ENCODE data around the gene TTC13. TPM values are rescaled to one million over a fixed set of nuclear protein-coding genes. Genes with fewer than 3 reads are reported as not detected.

TTC13 gene
- total RNA-seq, 4 donors from 2014 or later = 16.0 to 36.0 (median 22.7) TPM

DNA sequence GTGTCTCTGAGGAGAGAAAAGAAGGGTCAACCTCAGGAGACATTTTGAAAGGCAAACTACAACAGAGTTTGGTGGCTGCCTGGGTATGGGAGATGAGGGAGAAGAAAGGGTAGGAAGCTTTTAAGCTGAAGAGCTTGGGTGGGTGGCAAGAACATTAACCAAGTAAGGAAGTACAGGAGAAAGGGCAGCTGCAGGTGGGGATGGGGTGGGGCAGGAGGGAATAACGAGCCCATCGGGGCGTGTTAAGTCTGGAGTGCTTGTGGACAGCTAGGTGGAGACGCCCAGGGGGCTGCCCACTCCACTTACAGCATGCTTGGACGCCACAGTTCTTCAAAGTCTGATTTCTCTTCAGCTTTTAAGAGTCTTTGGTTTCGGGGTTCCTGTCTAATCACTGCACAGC lies 42.8 kb downstream of the TTC13 start:
- Histone ChIP-seq H3K27me3 (no peaks in the 10 kb centered on the region), H3K4me3 (no peak overlapping the region), H3K36me3 (peaks cover 0 to 11% of the 10 kb centered on the region in 2 donors), H3K4me1 (peaks cover 0 to 11% of the 10 kb centered on the region in 2 donors), H3K9me3 (no peaks in the 10 kb centered on the region), H3K27ac (no peak overlapping the region)
- ATAC-seq (no peak), DNase-seq (no peak)
- TF ChIP-seq, protein P1, sequence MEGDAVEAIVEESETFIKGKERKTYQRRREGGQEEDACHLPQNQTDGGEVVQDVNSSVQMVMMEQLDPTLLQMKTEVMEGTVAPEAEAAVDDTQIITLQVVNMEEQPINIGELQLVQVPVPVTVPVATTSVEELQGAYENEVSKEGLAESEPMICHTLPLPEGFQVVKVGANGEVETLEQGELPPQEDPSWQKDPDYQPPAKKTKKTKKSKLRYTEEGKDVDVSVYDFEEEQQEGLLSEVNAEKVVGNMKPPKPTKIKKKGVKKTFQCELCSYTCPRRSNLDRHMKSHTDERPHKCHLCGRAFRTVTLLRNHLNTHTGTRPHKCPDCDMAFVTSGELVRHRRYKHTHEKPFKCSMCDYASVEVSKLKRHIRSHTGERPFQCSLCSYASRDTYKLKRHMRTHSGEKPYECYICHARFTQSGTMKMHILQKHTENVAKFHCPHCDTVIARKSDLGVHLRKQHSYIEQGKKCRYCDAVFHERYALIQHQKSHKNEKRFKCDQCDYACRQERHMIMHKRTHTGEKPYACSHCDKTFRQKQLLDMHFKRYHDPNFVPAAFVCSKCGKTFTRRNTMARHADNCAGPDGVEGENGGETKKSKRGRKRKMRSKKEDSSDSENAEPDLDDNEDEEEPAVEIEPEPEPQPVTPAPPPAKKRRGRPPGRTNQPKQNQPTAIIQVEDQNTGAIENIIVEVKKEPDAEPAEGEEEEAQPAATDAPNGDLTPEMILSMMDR (IDR thresholded peaks at IDR 0.05 in 4 of 5, conservative IDR thresholded peaks at IDR 0.05 in 1 of 5) = no peak
- no peak for TF ChIP-seq POLR2A (IDR thresholded peaks at IDR 0.05)
- in situ Hi-C loops (cut with MboI; ENCODE audit: low sequenced_read_pairs in 4 of 4) = loop anchor here in 1 of 4 donors (25.0 kb wide), 1 partner anchor 276 kb away; no protein-coding TSS in a partner anchor
- intact Hi-C loops (cut with DNase I; ENCODE audit: low total_unique reads) = no loop called here

DNA sequence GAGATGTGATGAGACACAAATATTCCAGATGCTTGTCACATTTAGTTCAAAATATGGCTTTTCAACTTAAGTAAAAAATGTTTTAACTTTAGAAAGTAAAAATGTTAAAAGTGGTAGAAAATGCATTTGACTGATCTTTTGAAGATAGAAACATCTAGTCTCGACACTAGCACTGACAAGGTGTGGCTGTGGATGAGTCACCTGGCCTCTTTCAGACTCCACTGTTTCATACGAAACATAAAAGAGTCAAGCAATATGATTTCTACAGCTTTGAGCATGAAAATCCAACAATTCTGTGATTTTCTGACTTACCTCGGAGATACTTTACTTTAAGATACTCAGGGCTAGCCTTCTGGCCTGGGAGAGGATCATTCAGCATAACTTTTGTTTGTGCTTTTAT lies 47.7 kb downstream of the TTC13 start:
- in situ Hi-C loops (cut with MboI; ENCODE audit: low sequenced_read_pairs in 4 of 4) (loop anchor here in 1 of 4 donors (25.0 kb wide), 1 partner anchor 281 kb away; no protein-coding TSS in a partner anchor), intact Hi-C loops (cut with DNase I; ENCODE audit: low total_unique reads) (no loop called here)
- H3K27me3 ChIP-seq = no peaks in the 10 kb centered on the region
- H3K27ac ChIP-seq = no peak overlapping the region
- H3K4me3 ChIP-seq = no peak overlapping the region
- peaks cover 0 to 32% of the 10 kb centered on the region in 2 donors for H3K36me3 ChIP-seq
- H3K4me1 ChIP-seq = no peaks in the 10 kb centered on the region
- ATAC-seq (no peak), DNase-seq (no peak)
- no peaks in the 10 kb centered on the region for H3K9me3 ChIP-seq
- TF ChIP-seq, protein P1 (IDR thresholded peaks at IDR 0.05 in 4 of 5, conservative IDR thresholded peaks at IDR 0.05 in 1 of 5) = no peak
- TF ChIP-seq POLR2A (IDR thresholded peaks at IDR 0.05) = no peak

DNA sequence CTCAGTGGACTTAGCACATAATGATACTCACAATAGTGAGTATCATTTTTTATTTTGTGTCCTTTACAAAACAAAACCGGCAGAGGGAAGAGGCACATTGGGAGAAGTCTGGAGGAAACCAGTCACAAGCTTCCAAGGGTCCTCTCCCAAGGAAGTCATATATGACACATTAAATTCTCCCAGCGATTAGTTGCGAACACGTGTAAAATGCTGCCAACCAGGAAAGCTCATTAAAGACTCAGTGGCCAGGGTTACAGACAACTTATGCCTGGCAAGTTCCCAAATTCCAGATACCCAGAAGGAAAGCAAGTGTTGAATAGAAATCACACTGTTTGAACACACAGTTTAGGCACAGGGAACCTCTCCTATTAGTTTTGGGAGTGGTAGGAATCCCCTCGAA lies 52.5 kb downstream of the TTC13 start:
- Histone ChIP-seq H3K27ac (no peak overlapping the region), H3K9me3 (no peaks in the 10 kb centered on the region), H3K36me3 (peaks cover 0 to 53% of the 10 kb centered on the region in 2 donors), H3K4me3 (no peak overlapping the region), H3K27me3 (no peaks in the 10 kb centered on the region), H3K4me1 (no peaks in the 10 kb centered on the region)
- TF ChIP-seq, protein P1 (IDR thresholded peaks at IDR 0.05 in 4 of 5, conservative IDR thresholded peaks at IDR 0.05 in 1 of 5) = no peak
- no peak for TF ChIP-seq POLR2A (IDR thresholded peaks at IDR 0.05)
- ATAC-seq = no peak
- intact Hi-C loops (cut with DNase I; ENCODE audit: low total_unique reads) (no loop called here), in situ Hi-C loops (cut with MboI; ENCODE audit: low sequenced_read_pairs in 4 of 4) (loop anchor here in 2 of 4 donors (10.0 to 25.0 kb wide), 2 partner anchors 131 to 286 kb away; no protein-coding TSS in a partner anchor)
- DNase-seq = no peak

DNA sequence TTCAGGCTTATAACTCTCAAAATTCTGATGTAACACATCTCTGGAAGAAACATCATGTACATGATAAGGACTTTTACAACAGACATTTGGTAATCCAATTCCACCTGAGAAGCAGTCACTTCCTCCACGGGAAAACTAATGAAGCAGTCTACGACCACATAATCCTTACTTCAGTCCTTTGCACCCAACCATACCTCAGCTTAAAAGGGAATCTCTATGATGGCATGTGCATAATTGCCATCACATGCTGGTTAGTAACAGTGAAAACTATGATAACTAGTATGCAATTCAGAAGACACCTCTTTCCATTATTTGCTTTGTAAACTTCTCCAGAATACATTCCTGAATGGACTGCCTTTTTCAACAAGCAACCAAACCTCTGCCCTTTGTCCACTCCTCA lies 53.1 kb downstream of the TTC13 start:
- intact Hi-C loops (cut with DNase I; ENCODE audit: low total_unique reads) = no loop called here
- in situ Hi-C loops (cut with MboI; ENCODE audit: low sequenced_read_pairs in 4 of 4) = loop anchor here in 2 of 4 donors (10.0 to 25.0 kb wide), 2 partner anchors 131 to 287 kb away; no protein-coding TSS in a partner anchor
- Histone ChIP-seq H3K9me3 (no peaks in the 10 kb centered on the region), H3K4me1 (no peaks in the 10 kb centered on the region), H3K36me3 (peaks cover 0 to 52% of the 10 kb centered on the region in 2 donors), H3K4me3 (no peak overlapping the region), H3K27me3 (no peaks in the 10 kb centered on the region), H3K27ac (no peak overlapping the region)
- DNase-seq = no peak
- no peak for ATAC-seq
- TF ChIP-seq, protein P1 (IDR thresholded peaks at IDR 0.05 in 4 of 5, conservative IDR thresholded peaks at IDR 0.05 in 1 of 5) = no peak

DNA sequence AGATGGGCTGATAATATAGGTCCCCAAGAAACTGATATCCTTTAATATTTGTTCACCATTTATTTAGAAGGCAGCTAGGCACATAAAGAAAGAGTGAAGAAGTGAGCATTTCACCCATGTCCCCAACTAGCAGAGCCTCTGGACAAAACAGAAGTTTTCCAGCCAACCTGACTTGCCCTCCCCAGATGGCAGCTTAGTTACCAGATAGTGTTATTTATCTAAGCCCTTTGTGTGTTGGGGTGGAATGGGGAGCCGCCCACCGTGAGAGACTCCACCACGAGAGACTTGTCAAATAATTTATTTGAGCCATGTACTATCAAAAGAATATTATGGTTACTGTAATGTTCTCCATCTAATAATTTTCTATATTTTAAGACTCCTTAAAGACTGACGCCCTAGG lies 55.5 kb downstream of the TTC13 start:
- no peak overlapping the region for H3K27ac ChIP-seq
- no peak for DNase-seq
- no peaks in the 10 kb centered on the region for H3K27me3 ChIP-seq
- intact Hi-C loops (cut with DNase I; ENCODE audit: low total_unique reads) = no loop called here
- H3K9me3 ChIP-seq = no peaks in the 10 kb centered on the region
- ATAC-seq = no peak
- in situ Hi-C loops (cut with MboI; ENCODE audit: low sequenced_read_pairs in 4 of 4) = loop anchor here in 2 of 4 donors (10.0 to 25.0 kb wide), 2 partner anchors 128 to 289 kb away; no protein-coding TSS in a partner anchor
- H3K4me1 ChIP-seq = no peaks in the 10 kb centered on the region
- H3K4me3 ChIP-seq = no peak overlapping the region
- H3K36me3 ChIP-seq = peaks cover 0 to 51% of the 10 kb centered on the region in 2 donors
- TF ChIP-seq POLR2A (IDR thresholded peaks at IDR 0.05) = no peak
- TF ChIP-seq, protein P1 (IDR thresholded peaks at IDR 0.05 in 4 of 5, conservative IDR thresholded peaks at IDR 0.05 in 1 of 5) = no peak
